ENCODE data around the gene CD300LG. TPM values are rescaled to one million over a fixed set of nuclear protein-coding genes. Genes with fewer than 3 reads are reported as not detected.
"Not testable (repeated sequence)": the region's sequence is repeated elsewhere in the genome, so short reads cannot be mapped to it uniquely, and the experiment has no call there.

Gene CD300LG
- total and polyA plus RNA-seq, 2 experiments from 2014 or later: not detected

DNA sequence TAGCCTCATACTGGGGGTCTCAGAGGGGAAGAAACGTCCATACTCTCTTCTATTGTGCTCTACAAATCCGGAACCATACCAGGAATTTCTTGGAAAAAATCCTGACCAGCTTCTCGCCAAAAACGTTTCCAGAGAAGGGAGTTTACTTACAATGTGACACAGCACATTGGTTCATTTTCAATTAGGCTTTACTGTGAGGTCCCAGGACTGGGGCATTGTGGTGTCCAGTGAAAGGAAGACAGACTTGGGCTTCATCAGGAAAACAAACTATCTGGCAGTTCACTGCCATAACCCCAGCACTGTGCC lies 45.6 kb downstream of the CD300LG start (continued):
- TF ChIP-seq, protein P1, sequence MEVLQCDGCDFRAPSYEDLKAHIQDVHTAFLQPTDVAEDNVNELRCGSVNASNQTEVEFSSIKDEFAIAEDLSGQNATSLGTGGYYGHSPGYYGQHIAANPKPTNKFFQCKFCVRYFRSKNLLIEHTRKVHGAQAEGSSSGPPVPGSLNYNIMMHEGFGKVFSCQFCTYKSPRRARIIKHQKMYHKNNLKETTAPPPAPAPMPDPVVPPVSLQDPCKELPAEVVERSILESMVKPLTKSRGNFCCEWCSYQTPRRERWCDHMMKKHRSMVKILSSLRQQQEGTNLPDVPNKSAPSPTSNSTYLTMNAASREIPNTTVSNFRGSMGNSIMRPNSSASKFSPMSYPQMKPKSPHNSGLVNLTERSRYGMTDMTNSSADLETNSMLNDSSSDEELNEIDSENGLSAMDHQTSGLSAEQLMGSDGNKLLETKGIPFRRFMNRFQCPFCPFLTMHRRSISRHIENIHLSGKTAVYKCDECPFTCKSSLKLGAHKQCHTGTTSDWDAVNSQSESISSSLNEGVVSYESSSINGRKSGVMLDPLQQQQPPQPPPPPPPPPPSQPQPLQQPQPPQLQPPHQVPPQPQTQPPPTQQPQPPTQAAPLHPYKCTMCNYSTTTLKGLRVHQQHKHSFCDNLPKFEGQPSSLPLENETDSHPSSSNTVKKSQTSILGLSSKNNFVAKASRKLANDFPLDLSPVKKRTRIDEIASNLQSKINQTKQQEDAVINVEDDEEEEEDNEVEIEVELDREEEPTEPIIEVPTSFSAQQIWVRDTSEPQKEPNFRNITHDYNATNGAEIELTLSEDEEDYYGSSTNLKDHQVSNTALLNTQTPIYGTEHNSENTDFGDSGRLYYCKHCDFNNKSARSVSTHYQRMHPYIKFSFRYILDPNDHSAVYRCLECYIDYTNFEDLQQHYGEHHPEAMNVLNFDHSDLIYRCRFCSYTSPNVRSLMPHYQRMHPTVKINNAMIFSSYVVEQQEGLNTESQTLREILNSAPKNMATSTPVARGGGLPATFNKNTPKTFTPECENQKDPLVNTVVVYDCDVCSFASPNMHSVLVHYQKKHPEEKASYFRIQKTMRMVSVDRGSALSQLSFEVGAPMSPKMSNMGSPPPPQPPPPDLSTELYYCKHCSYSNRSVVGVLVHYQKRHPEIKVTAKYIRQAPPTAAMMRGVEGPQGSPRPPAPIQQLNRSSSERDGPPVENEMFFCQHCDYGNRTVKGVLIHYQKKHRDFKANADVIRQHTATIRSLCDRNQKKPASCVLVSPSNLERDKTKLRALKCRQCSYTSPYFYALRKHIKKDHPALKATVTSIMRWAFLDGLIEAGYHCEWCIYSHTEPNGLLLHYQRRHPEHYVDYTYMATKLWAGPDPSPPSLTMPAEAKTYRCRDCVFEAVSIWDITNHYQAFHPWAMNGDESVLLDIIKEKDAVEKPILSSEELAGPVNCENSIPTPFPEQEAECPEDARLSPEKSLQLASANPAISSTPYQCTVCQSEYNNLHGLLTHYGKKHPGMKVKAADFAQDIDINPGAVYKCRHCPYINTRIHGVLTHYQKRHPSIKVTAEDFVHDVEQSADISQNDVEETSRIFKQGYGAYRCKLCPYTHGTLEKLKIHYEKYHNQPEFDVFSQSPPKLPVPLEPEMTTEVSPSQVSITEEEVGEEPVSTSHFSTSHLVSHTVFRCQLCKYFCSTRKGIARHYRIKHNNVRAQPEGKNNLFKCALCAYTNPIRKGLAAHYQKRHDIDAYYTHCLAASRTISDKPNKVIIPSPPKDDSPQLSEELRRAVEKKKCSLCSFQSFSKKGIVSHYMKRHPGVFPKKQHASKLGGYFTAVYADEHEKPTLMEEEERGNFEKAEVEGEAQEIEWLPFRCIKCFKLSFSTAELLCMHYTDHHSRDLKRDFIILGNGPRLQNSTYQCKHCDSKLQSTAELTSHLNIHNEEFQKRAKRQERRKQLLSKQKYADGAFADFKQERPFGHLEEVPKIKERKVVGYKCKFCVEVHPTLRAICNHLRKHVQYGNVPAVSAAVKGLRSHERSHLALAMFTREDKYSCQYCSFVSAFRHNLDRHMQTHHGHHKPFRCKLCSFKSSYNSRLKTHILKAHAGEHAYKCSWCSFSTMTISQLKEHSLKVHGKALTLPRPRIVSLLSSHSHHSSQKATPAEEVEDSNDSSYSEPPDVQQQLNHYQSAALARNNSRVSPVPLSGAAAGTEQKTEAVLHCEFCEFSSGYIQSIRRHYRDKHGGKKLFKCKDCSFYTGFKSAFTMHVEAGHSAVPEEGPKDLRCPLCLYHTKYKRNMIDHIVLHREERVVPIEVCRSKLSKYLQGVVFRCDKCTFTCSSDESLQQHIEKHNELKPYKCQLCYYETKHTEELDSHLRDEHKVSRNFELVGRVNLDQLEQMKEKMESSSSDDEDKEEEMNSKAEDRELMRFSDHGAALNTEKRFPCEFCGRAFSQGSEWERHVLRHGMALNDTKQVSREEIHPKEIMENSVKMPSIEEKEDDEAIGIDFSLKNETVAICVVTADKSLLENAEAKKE (CRISPR knock-in tag; IDR thresholded peaks at IDR 0.05): no peak
- TF ChIP-seq, protein P2, sequence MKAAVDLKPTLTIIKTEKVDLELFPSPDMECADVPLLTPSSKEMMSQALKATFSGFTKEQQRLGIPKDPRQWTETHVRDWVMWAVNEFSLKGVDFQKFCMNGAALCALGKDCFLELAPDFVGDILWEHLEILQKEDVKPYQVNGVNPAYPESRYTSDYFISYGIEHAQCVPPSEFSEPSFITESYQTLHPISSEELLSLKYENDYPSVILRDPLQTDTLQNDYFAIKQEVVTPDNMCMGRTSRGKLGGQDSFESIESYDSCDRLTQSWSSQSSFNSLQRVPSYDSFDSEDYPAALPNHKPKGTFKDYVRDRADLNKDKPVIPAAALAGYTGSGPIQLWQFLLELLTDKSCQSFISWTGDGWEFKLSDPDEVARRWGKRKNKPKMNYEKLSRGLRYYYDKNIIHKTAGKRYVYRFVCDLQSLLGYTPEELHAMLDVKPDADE (IDR thresholded peaks at IDR 0.05): no peak

- H3K4me1 ChIP-seq (ENCODE audit: insufficient read depth): peaks cover 28% of the 10 kb centered on the region
- not testable (repeated sequence) for H3K4me2 ChIP-seq; ATAC-seq; H3K9me3 Mint-ChIP-seq; H3K79me2 ChIP-seq (replicated peaks; ENCODE audit: insufficient read depth); DNase-seq (ENCODE audit: low spot score); H3K9me2 ChIP-seq (ENCODE audit: insufficient read depth); H2AFZ ChIP-seq; H3F3A ChIP-seq (replicated peaks; ENCODE audit: low read depth); H3K27ac Mint-ChIP-seq; H3K27me3 Mint-ChIP-seq (ENCODE audit: insufficient read depth, low read depth, poor library complexity); H3K36me3 ChIP-seq (ENCODE audit: insufficient read depth); H4K20me1 ChIP-seq (replicated peaks; ENCODE audit: insufficient read depth); H3K27me3 ChIP-seq (ENCODE audit: insufficient read depth); H3K27ac ChIP-seq (ENCODE audit: low read depth); H3K4me3 ChIP-seq; H3K4me3 Mint-ChIP-seq
- Mint-ChIP-seq H3K36me3 (ENCODE audit: low read depth) (peaks cover 38% of the 10 kb centered on the region), H3K4me1 (peaks cover 45% of the 10 kb centered on the region)
Observed at GRCh38 chr17:43894494-43894893, 47.5 kb downstream of the CD300LG start.

- no peak overlapping the region; the same call in 2 of the 3 replicates for H3K4me3 Mint-ChIP-seq
- Histone ChIP-seq H3K9me2 (ENCODE audit: insufficient read depth) (no peaks in the 10 kb centered on the region), H3K27me3 (ENCODE audit: insufficient read depth) (peaks cover 9% of the 10 kb centered on the region; the same call in 1 of the 2 replicates), H3K4me1 (ENCODE audit: insufficient read depth) (peaks cover 28% of the 10 kb centered on the region), H3F3A (replicated peaks; ENCODE audit: low read depth) (peaks cover under 1% of the 10 kb centered on the region; the same call in 1 of the 2 replicates), H2AFZ (no peak overlapping the region), H3K79me2 (replicated peaks; ENCODE audit: insufficient read depth) (no peaks in the 10 kb centered on the region; the same call in 1 of the 2 replicates), H4K20me1 (replicated peaks; ENCODE audit: insufficient read depth) (no peaks in the 10 kb centered on the region), H3K36me3 (ENCODE audit: insufficient read depth) (no peaks in the 10 kb centered on the region), H3K4me2 (no peak overlapping the region), H3K27ac (ENCODE audit: low read depth) (no peak overlapping the region), H3K4me3 (no peak overlapping the region)
- DNase-seq (ENCODE audit: low spot score): no peak
- TF ChIP-seq, protein P2 (IDR thresholded peaks at IDR 0.05): no peak
- TF ChIP-seq NANOG (IDR thresholded peaks at IDR 0.05; ENCODE audit: borderline replicate concordance) (no peak), STAT1 (IDR thresholded peaks at IDR 0.05; ENCODE audit: unreplicated experiment) (no peak), POLR2AphosphoS5 (IDR thresholded peaks at IDR 0.05; ENCODE audit: low read depth) (no peak), EZH2 (IDR thresholded peaks at IDR 0.05; ENCODE audit: low read depth, unreplicated experiment) (no peak)
- H3K27me3 Mint-ChIP-seq (ENCODE audit: insufficient read depth, low read depth, poor library complexity): peaks cover 18% of the 10 kb centered on the region
- peaks cover 50% of the 10 kb centered on the region for H3K4me1 Mint-ChIP-seq
- H3K36me3 Mint-ChIP-seq (ENCODE audit: low read depth): peaks cover 21% of the 10 kb centered on the region
- ATAC-seq: no peak
- H3K9me3 Mint-ChIP-seq: no peaks in the 10 kb centered on the region; the same call in 2 of the 3 replicates
- H3K27ac Mint-ChIP-seq: no peak overlapping the region
Observed at GRCh38 chr17:43897831-43898230, 50.9 kb downstream of the CD300LG start.

Measured in GM23338 (cell line).